Endothelial cell of umbilical vein (primary cell): ENCODE results near the gene HTR2C. TPM values are rescaled to one million over a fixed set of nuclear protein-coding genes. Genes with fewer than 3 reads are reported as not detected.

ENCODE experiments used
- BruUV-seq: library from RNA; stranded (reverse); fragments of 400-500 nt; replicated peaks from 2 replicates; lab custom pipeline; 2021; lab: Mats Ljungman, UMichigan
- CTCF ChIA-PET: fragments of 300-600, 350-600 bp; sonication (Branson Sonifier 250); formaldehyde crosslinking; loops from one replicate; lab custom pipeline; 2021; ENCODE audit warnings: antibody characterized with exemption, inconsistent platforms; lab: Charles Lee
- POLR2A ChIA-PET: fragments of 300-600, 350-600 bp; sonication (Branson Sonifier 250); formaldehyde crosslinking; loops from one replicate; lab custom pipeline; 2021; ENCODE audit warnings: antibody characterized with exemption, inconsistent platforms; lab: Charles Lee
- DNase-seq: peaks from one replicate; pipeline ENCODE4 v3.0.0-alpha.2; 2011; ENCODE audit warnings: low read depth, low spot score
- FAIRE-seq: peaks from 2 replicates; lab custom pipeline; 2011; peaks lifted over from hg19 to GRCh38; lab: Jason Lieb, UNC
- H2AFZ ChIP-seq: 2 replicates; pipeline ENCODE4 v1.6.0; 2012; ENCODE audit warnings: low read depth, low read length, control low read depth, inconsistent platforms
- H3K27ac ChIP-seq: 2 replicates; pipeline ENCODE4 v1.5.1; 2011; ENCODE audit warnings: low read depth, mild to moderate bottlenecking, control low read depth, low read length, moderate library complexity; ENCODE audit not compliant: insufficient read depth
- H3K27me3 ChIP-seq, 2 experiments: 2 replicates each; pipeline versions ENCODE4 v1.6.0 to v1.6.1; 2011; ENCODE audit warnings: low read length in 2 of 2, mixed read lengths in 1 of 2; ENCODE audit not compliant: control insufficient read depth in 2 of 2, insufficient read depth in 2 of 2
- H3K36me3 ChIP-seq, 2 experiments: 2 replicates in 1 of 2; 3 replicates in 1 of 2; pipeline ENCODE4 v1.5.1; 2011; ENCODE audit warnings: low read length in 2 of 2, mild to moderate bottlenecking in 1 of 2, moderate library complexity in 1 of 2; ENCODE audit not compliant: control insufficient read depth in 2 of 2, insufficient read depth in 2 of 2; ENCODE audit errors: extremely low read depth in 1 of 2
- H3K4me1 ChIP-seq: 3 replicates; pipeline ENCODE4 v1.5.1; 2011; ENCODE audit warnings: mild to moderate bottlenecking, low read length; ENCODE audit not compliant: control insufficient read depth, insufficient read depth; ENCODE audit errors: extremely low read depth
- H3K4me2 ChIP-seq: 2 replicates; pipeline ENCODE4 v1.6.1; 2011; ENCODE audit warnings: low read length, control low read depth, mixed read lengths; ENCODE audit not compliant: insufficient read depth
- H3K4me3 ChIP-seq, 3 experiments: fragments of 200-600 bp in 1 of 3; sonication (generic), shearing (Covaris generic) in 1 of 3; replicated peaks in 1 of 3; 2 replicates each; pipeline ENCODE4 v1.5.1; 2011 to 2016; ENCODE audit warnings: control low read depth in 3 of 3, low read length in 3 of 3, mild to moderate bottlenecking in 2 of 3, inconsistent platforms in 1 of 3, low read depth in 1 of 3, moderate library complexity in 1 of 3; ENCODE audit not compliant: insufficient read depth in 1 of 3
- H3K79me2 ChIP-seq: 2 replicates; pipeline ENCODE4 v1.6.0; 2012; ENCODE audit warnings: low read length, inconsistent platforms; ENCODE audit not compliant: control insufficient read depth, insufficient read depth
- H3K9ac ChIP-seq: replicated peaks from 2 replicates; pipeline ENCODE3; 2011; ENCODE audit warnings: low read length, control low read depth; ENCODE audit not compliant: insufficient read depth; ENCODE audit errors: extremely low read depth
- H3K9me1 ChIP-seq: replicated peaks from 3 replicates; pipeline ENCODE4 v1.6.0; 2011; ENCODE audit warnings: mild to moderate bottlenecking, low read length; ENCODE audit not compliant: control insufficient read depth, insufficient read depth; ENCODE audit errors: extremely low read depth
- H3K9me3 ChIP-seq: replicated peaks from 2 replicates; pipeline ENCODE4 v1.5.1; 2012; ENCODE audit warnings: low read length, inconsistent platforms; ENCODE audit not compliant: control insufficient read depth, insufficient read depth
- H4K20me1 ChIP-seq: replicated peaks from 2 replicates; pipeline ENCODE3; 2011; ENCODE audit warnings: mild to moderate bottlenecking, low read length; ENCODE audit not compliant: control insufficient read depth, insufficient read depth; ENCODE audit errors: extremely low read depth
- CTCF ChIP-seq, 2 donors: IDR thresholded peaks; 1 replicate in 1 of 2; 2 replicates in 1 of 2; pipeline ENCODE4 v1.5.1; 2011; ENCODE audit warnings: low read length in 2 of 2, mild to moderate bottlenecking in 2 of 2, moderate library complexity in 2 of 2, control low read depth in 1 of 2, inconsistent platforms in 1 of 2, low read depth in 1 of 2; ENCODE audit not compliant: insufficient read depth in 1 of 2; ENCODE audit errors: extremely low read depth in 1 of 2
- EZH2 ChIP-seq: IDR thresholded peaks from 2 replicates; pipeline ENCODE4 v1.6.1; 2012; ENCODE audit warnings: borderline replicate concordance, low read depth, mild to moderate bottlenecking, moderate library complexity, low read length, inconsistent platforms; ENCODE audit not compliant: severe bottlenecking
- FOS ChIP-seq: IDR thresholded peaks from 2 replicates; pipeline ENCODE4 v1.6.1; 2011; ENCODE audit warnings: mild to moderate bottlenecking, low read length, moderate library complexity, borderline replicate concordance; ENCODE audit not compliant: insufficient read depth
- GATA2 ChIP-seq: IDR thresholded peaks from 2 replicates; pipeline ENCODE4 v1.7.0; 2011; ENCODE audit warnings: low read depth, mild to moderate bottlenecking, moderate library complexity, mixed read lengths, low read length; ENCODE audit not compliant: insufficient read length, insufficient read depth
- JUN ChIP-seq: IDR thresholded peaks from 2 replicates; pipeline ENCODE4 v1.6.1; 2011; ENCODE audit warnings: borderline replicate concordance, low read depth; ENCODE audit not compliant: insufficient read length, insufficient read depth
- MAX ChIP-seq: IDR thresholded peaks from 2 replicates; pipeline ENCODE4 v1.6.1; 2011; ENCODE audit not compliant: insufficient read depth, insufficient read length
- MYC ChIP-seq: IDR thresholded peaks from one replicate; pipeline ENCODE4 v1.6.1; 2011; ENCODE audit warnings: mild to moderate bottlenecking, low read depth, low read length
- POLR2A ChIP-seq: IDR thresholded peaks from 2 replicates; pipeline ENCODE4 v1.6.1; 2012; ENCODE audit warnings: low read depth, mild to moderate bottlenecking, control low read depth, low read length
- POLR2AphosphoS5 ChIP-seq: IDR thresholded peaks from 2 replicates; pipeline ENCODE4 v1.6.1; 2012; ENCODE audit warnings: low read depth, mild to moderate bottlenecking, control low read depth, low read length, moderate library complexity; ENCODE audit not compliant: insufficient read depth
- dilution Hi-C: fragments of 300-500 bp; cut with MboI; formaldehyde crosslinking; loops from one replicate; pipeline ENCODE4 v1.15.0; 2019; ENCODE audit warnings: low sequenced_read_pairs; ENCODE audit not compliant: extremely low pct_ligation_motif_present
- intact Hi-C: fragments of 100-400 bp; cut with micrococcal nuclease; formaldehyde crosslinking; loops from one replicate; pipeline ENCODE4 v1.10.0; 2022
- polyA plus RNA-seq, 4 experiments: library from polyadenylated mRNA; depleted of rRNA in 3 of 4; stranded (reverse) in 3 of 4; unstranded in 1 of 4; fragments of >200 nt; gene quantifications; 2 replicates each; pipeline versions ENCODE4 v1.2.1 to v1.2.3, GENCODE V29; 2011 to 2012; ENCODE audit warnings: missing spikeins in 1 of 4
- total RNA-seq: library from RNA; stranded (reverse); gene quantifications from 2 replicates; pipeline ENCODE4 v1.2.3, GENCODE V29; 2021

Gene HTR2C
- total and polyA plus RNA-seq, 2 donors (not counting 3 experiments of a cell fraction or from before 2014, with no cell fraction given) = not detected

GRCh38 chrX:114709406-114709805 lies 125.5 kb downstream of the HTR2C start:
- intact Hi-C loops = no loop called here
- dilution Hi-C loops = no loop called here

More at GRCh38 chrX:114709406-114709805, 125.5 kb downstream of the HTR2C start:
- ChIA-PET POLR2A (no interaction called here), CTCF (no interaction called here)
- Histone ChIP-seq H4K20me1 (no peaks in the 10 kb centered on the region), H3K4me1 (no peaks in the 10 kb centered on the region), H3K9me3 (no peaks in the 10 kb centered on the region), H3K9me1 (no peaks in the 10 kb centered on the region), H3K79me2 (no peaks in the 10 kb centered on the region), H3K27me3 (no peaks in the 10 kb centered on the region), H3K36me3 (no peaks in the 10 kb centered on the region), H2AFZ (no peak overlapping the region), H3K9ac (no peak overlapping the region), H3K4me3 (no peak overlapping the region), H3K27ac (no peak overlapping the region), H3K4me2 (no peak overlapping the region)
- FAIRE-seq (no peak), DNase-seq (no peak)
- no TSS peak for BruUV-seq
- TF ChIP-seq CTCF (IDR thresholded peaks at IDR 0.05; ENCODE audit: extremely low read depth in 1 of 2, insufficient read depth in 1 of 2, low read depth in 1 of 2, low read length in 2 of 2) (no peak), EZH2 (no peak), POLR2A (no peak), MAX (no peak), POLR2AphosphoS5 (no peak), MYC (no peak), GATA2 (no peak), JUN (no peak), FOS (no peak)
